Measurements from ENCODE around the gene SH3PXD2B.
"Not testable (repeated sequence)": the region's sequence is repeated elsewhere in the genome, so short reads cannot be mapped to it uniquely, and the experiment has no call there.

Gene SH3PXD2B

GRCh38 chr5:172374783-172375182, 79.5 kb downstream of the SH3PXD2B start:
- no peak for DNase-seq (ENCODE audit: extremely low read depth in 1 of 2, low read depth in 1 of 2)

GRCh38 chr5:172373680-172374079, 80.6 kb downstream of the SH3PXD2B start:
- DNase-seq (ENCODE audit: extremely low read depth in 1 of 2, low read depth in 1 of 2): no peak

- no peak for DNase-seq (ENCODE audit: extremely low read depth in 1 of 2, low read depth in 1 of 2)
These were observed 82.6 kb downstream of the SH3PXD2B start for GRCh38 chr5:172371684-172372083.

- DNase-seq (ENCODE audit: extremely low read depth in 1 of 2, low read depth in 1 of 2): no peak
These were observed 83.4 kb downstream of the SH3PXD2B start for GRCh38 chr5:172370648-172371545.

GRCh38 chr5:172370237-172370640, 84.1 kb downstream of the SH3PXD2B start:
- DNase-seq (ENCODE audit: extremely low read depth in 1 of 2, low read depth in 1 of 2): no peak

- not testable (repeated sequence) for DNase-seq (ENCODE audit: extremely low read depth in 1 of 2, low read depth in 1 of 2)
These were observed 85.6 kb downstream of the SH3PXD2B start for GRCh38 chr5:172368699-172369098.

GRCh38 chr5:172365948-172366608, 88.2 kb downstream of the SH3PXD2B start:
- DNase-seq (ENCODE audit: extremely low read depth in 1 of 2, low read depth in 1 of 2): no peak

GRCh38 chr5:172364773-172365172, 89.6 kb downstream of the SH3PXD2B start:
- DNase-seq (ENCODE audit: extremely low read depth in 1 of 2, low read depth in 1 of 2): no peak

GRCh38 chr5:172362755-172363154, 91.6 kb downstream of the SH3PXD2B start:
- DNase-seq (ENCODE audit: extremely low read depth in 1 of 2, low read depth in 1 of 2): no peak

- no peak for DNase-seq (ENCODE audit: extremely low read depth in 1 of 2, low read depth in 1 of 2)
These were observed 92.6 kb downstream of the SH3PXD2B start for GRCh38 chr5:172361566-172362238.

GRCh38 chr5:172358345-172358744, 96.0 kb downstream of the SH3PXD2B start:
- no peak for DNase-seq (ENCODE audit: extremely low read depth in 1 of 2, low read depth in 1 of 2)

- no peak for DNase-seq (ENCODE audit: extremely low read depth in 1 of 2, low read depth in 1 of 2)
These were observed 97.8 kb downstream of the SH3PXD2B start for GRCh38 chr5:172356527-172356926.

GRCh38 chr5:172356047-172356446, 98.3 kb downstream of the SH3PXD2B start:
- DNase-seq (ENCODE audit: extremely low read depth in 1 of 2, low read depth in 1 of 2): no peak

- DNase-seq (ENCODE audit: extremely low read depth in 1 of 2, low read depth in 1 of 2): no peak
These were observed 100.5 kb downstream of the SH3PXD2B start for GRCh38 chr5:172353846-172354245.

- DNase-seq (ENCODE audit: extremely low read depth in 1 of 2, low read depth in 1 of 2): no peak
These were observed 101.0 kb downstream of the SH3PXD2B start for GRCh38 chr5:172353271-172353812.

- DNase-seq (ENCODE audit: extremely low read depth in 1 of 2, low read depth in 1 of 2): not testable (repeated sequence)
These were observed 101.8 kb downstream of the SH3PXD2B start for GRCh38 chr5:172352526-172352925.

- DNase-seq (ENCODE audit: extremely low read depth in 1 of 2, low read depth in 1 of 2): no peak
These were observed 103.0 kb downstream of the SH3PXD2B start for GRCh38 chr5:172351240-172351778.

GRCh38 chr5:172350212-172351181, 103.8 kb downstream of the SH3PXD2B start:
- DNase-seq (ENCODE audit: extremely low read depth in 1 of 2, low read depth in 1 of 2): no peak

GRCh38 chr5:172348733-172349132, 105.6 kb downstream of the SH3PXD2B start:
- not testable (repeated sequence) for DNase-seq (ENCODE audit: extremely low read depth in 1 of 2, low read depth in 1 of 2)

GRCh38 chr5:172348084-172348483, 106.2 kb downstream of the SH3PXD2B start:
- DNase-seq (ENCODE audit: extremely low read depth in 1 of 2, low read depth in 1 of 2): no peak

Measured in activated CD8-positive, alpha-beta memory T cell treated with anti-CD3 and anti-CD28 coated beads for 1 hour (primary cell).